GM12875 (cell line): ENCODE data around the gene NBEA.
"Not testable (repeated sequence)": the region's sequence is repeated elsewhere in the genome, so short reads cannot be mapped to it uniquely, and the experiment has no call there.

Source experiments
- H3K4me3 ChIP-seq: one replicate; pipeline ENCODE4 v1.5.1; 2011; ENCODE audit warnings: low read depth, low read length, control low read depth
- CTCF ChIP-seq: IDR thresholded peaks from 2 replicates; pipeline ENCODE4 v1.5.1; 2011; ENCODE audit warnings: low read depth, mild to moderate bottlenecking, control low read depth, inconsistent platforms, low read length, moderate library complexity, borderline replicate concordance; ENCODE audit not compliant: insufficient read depth

The NBEA gene

DNA sequence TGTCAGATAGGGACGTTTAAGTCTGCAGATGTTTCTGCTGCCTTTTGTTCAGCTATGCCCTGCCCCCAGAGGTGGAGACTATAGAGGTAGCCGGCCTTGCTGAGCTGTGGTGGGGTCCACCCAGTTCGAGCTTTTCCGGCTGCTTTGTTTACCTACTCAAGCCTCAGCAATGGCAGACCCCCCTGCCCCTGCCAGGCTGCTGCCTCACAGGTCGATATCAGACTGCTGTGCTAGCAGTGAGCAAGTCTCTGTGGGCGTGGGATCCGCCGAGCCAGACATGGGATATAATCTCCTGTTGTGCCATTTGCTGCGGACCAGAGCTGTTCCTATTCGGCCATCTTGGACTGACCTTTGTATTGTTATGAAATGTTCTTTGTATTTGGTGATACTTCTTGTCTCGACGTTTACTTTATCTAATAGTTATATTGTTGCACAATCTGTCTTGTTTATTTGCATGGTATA, 46.3 kb downstream of the NBEA start:
- no peak for TF ChIP-seq CTCF
- no peak overlapping the region for H3K4me3 ChIP-seq

- no peak for TF ChIP-seq CTCF
- H3K4me3 ChIP-seq: no peak overlapping the region
Observed at GRCh38 chr13:34990399-34991214, 48.5 kb downstream of the NBEA start.

DNA sequence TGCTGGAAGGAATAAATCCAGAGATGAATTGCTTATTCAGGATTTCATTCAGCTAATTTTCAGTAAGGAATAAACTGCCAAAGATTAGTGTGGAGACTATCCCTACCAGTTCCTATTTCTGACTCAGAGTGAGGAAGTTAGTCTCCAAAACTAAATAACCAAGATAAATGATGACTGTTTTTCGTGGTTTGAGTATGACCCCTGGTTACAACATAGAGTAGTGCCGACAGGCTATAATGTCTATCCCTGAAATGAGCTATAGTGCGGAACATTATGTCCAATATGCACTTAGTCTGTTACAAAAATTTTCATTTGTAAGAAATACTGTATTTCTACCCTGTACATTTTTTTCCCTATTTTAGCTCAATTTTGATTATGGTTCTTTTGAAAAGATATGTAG, 51.4 kb downstream of the NBEA start:
- no peak for TF ChIP-seq CTCF
- no peak overlapping the region for H3K4me3 ChIP-seq

GRCh38 chr13:35003734-35004133, 61.7 kb downstream of the NBEA start:
- not testable (repeated sequence) for H3K4me3 ChIP-seq

DNA sequence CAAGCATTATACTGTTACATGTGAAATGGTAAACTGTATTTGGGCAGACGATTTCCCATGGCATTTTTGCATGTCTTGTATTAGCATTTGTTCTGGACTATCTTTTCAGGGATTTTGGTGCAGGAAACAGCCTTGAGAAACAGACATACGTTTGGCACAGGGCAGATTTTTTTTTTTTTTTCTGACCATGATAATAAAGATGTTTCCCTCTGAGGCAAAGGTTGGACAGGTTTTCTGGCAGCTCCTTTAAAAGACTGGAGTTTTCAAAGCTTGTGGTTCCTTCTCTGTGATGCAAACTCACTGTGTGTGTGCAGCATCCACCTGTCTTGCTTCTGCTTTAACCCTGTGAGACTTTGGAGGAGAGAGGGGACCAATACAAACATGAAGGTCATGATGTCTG, 63.0 kb downstream of the NBEA start:
- H3K4me3 ChIP-seq: no peak overlapping the region
- no peak for TF ChIP-seq CTCF

DNA sequence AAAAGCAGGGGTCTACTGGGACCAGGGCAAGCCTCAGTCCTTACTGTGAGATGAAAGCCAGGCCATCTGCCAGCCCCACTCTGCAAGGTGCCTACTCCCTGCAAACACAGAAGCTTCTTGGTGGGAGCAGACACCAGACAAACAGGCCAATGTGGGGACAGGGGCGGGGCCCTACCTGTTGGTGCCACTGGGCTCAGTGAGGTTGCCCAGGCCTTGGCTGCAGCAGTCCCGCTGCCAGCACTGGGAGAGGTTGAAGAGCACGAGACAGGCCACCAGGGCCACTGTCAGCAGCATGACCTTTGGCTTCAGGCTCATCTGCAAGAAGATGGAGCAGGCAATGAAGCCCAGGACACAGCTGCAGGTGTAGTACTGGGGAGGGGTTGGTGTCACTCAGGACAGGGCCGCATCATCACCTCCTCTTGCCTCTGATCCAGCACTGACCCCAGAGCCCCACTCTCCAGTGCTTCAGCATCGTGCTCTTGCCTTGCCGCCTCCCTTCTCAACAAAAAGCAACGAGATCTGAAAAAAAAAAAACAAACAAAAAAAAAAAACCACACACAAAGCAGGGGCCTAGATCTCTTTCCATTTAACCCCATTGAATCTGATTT, 72.6 kb downstream of the NBEA start:
- no peak for TF ChIP-seq CTCF
- no peak overlapping the region for H3K4me3 ChIP-seq

GRCh38 chr13:35016362-35017112, 74.5 kb downstream of the NBEA start:
- no peak for TF ChIP-seq CTCF
- no peak overlapping the region for H3K4me3 ChIP-seq
